Islet of Langerhans (tissue), 1 donor: Measurements from ENCODE around the gene VPS18.

Experiments used
- FAIRE-seq: peaks from one replicate; lab custom pipeline; 2011; peaks lifted over from hg19 to GRCh38; lab: Jason Lieb, UNC

Gene VPS18

GRCh38 chr15:40869686-40870085, 24.6 kb upstream of the VPS18 start:
- no peak for FAIRE-seq

GRCh38 chr15:40870716-40871115, 23.5 kb upstream of the VPS18 start:
- no peak for FAIRE-seq

GRCh38 chr15:40871749-40872617, 22.3 kb upstream of the VPS18 start:
- FAIRE-seq, result no peak

DNA sequence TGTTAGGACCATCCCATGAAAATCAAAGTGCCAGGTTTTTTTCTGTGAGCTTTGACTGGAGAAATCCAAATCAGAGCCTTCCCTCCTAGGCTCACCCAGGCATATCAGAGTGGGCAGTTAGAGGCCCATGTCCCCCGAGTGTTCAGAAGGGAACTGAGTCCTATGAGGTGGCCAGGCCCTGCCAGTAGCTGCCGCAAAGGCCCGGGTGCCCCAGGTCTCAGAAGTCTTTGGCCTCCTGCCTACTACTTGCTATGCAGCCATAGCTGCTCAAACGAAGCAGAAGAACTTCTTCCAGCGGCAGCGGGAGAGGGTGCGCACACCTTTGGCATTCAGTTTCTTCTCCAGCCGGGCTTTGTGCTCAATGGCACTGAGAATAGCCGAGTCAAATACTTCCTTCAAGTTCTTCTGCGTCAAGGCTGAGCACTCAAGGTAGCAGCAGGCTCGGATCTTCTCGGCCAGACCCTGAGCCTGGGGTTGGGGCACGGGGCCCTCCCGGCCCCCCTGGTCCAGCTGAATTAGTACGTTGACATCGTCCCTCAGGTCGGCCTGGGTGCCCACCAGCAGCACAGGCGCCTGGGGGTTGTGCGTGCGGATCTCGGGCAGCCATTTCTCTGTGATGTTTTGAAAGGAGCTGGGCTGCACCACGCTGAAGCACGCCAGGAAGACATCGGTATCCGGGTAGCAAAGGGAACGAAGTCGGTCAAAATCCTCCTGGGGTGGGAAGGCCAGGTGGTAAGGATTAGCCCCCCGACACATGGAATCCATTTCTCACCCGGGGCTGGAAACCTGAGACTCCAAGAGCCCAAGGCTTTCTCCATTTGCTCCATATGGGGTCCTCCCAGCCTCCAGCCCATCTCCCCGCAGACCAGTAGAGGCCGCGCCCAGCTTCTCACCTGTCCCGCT, 21.2 kb upstream of the VPS18 start:
- no peak for FAIRE-seq

- FAIRE-seq, result no peak
Observed at GRCh38 chr15:40873694-40874561, 20.3 kb upstream of the VPS18 start, which contains the start of gene RHOV. Gene RHOV, minus strand, starts transcription at chr15:40874234. Its CDS starts 95 bp downstream, at chr15:40874139.

DNA sequence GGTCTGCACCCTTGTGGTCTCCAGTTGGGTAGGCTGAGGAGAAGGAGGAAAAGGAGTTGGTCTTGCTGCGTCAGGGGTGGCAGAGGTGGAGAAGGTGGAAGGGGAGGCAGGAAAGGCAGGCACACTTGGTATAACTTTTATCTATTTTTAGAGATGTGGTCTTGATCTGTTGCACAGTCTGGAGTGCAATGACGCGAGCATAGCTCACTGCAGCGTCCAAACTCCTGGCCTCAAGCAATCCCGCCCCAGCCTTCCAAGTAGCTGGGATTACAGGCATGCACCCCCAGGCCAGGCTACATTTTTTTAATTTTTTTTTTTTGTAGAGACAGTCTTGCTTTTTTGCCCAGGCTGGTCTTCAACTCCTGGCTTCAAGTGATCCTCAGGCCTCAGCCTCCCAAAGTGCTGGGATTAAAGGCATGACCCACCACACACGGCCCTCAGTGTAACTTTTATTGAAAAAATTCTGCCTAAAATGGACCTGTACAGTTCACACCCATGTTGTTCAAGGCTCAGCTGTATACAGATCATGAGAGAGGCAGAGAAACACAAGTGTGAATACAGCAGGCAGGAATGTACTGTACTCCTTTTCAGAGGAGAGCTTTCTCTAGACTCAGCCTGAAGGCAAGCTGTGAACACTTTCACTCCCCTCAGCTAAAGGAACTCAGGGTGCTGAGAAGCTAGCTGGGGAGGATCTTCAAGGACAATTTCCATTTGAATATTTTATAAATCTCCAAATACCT, 18.1 kb upstream of the VPS18 start:
- no peak for FAIRE-seq

GRCh38 chr15:40877694-40878093, 16.6 kb upstream of the VPS18 start:
- FAIRE-seq, result no peak

DNA sequence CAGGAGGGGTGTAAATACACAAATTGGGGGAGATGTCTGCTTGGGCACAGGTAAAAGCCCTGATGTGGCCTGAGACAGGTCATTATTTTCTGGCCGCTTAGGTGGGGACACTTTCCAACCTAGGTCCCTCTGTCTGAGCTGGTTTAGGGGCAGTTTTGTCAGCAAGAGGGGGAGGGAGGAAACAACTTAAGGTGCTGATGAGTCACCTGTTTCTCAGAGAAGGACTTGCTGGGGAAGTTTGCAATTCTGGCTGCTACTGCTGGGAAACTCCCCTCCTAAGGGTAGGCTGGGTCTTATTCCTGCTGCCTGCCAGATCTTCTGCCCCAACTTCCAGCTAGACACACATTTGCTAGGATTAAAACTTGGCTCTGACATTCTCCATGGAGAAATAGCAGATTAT, 15.5 kb upstream of the VPS18 start:
- no peak for FAIRE-seq

- no peak for FAIRE-seq
Observed at GRCh38 chr15:40879609-40880008, 14.6 kb upstream of the VPS18 start.

GRCh38 chr15:40881351-40881750, 12.9 kb upstream of the VPS18 start:
- FAIRE-seq, result no peak

- no peak for FAIRE-seq
Observed at GRCh38 chr15:40886586-40886985, 7.7 kb upstream of the VPS18 start.

- FAIRE-seq, result no peak
Observed at GRCh38 chr15:40889112-40889511, 5.1 kb upstream of the VPS18 start.

DNA sequence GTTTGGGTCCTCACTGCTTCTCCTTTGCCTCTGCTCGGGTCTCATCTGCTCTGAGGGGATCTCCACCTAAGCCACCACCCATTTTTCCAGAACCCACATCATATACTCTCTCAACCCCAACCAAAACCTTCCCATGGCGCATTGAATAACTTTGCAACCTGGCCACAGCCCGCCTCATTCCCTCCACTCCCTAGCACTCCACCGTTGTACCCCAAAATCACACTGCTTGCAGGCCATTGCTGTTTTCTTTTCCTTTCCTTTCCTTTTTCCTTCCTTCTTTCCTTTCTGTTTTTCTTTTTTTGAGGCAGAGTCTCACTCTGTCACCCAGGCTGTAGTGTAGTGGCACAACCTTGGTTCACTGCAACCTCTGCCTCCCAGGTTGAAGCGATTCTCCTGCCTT, 3.1 kb upstream of the VPS18 start:
- no peak for FAIRE-seq

GRCh38 chr15:40891810-40892446, 2.3 kb upstream of the VPS18 start:
- FAIRE-seq, result no peak

DNA sequence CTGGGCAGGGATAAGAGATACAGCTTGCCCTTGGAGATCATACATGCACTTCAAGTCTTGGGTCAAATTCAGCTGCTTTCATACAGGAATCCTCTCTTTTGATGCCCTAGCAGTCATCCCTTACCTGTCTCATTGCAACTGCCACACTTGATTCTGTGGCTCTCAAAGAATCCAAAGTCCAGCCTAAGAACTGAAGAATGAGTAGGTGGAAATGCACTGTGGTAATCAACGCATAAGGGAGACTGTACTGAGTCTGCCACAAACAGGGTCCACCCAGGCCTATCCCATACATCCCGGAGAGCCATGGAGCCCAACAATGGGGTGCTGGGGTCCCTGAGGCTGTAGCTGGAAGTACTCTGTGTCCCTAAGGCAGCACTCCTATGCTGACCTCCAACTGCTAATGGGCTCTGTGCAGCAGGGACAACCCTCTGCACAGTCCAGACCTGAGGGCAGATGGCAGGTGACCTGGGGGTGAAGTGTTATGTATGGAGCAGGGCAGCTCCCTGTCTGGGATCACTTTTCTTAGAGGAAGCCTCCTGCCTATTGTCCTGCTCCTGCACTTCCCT, 1.7 kb upstream of the VPS18 start:
- no peak for FAIRE-seq

DNA sequence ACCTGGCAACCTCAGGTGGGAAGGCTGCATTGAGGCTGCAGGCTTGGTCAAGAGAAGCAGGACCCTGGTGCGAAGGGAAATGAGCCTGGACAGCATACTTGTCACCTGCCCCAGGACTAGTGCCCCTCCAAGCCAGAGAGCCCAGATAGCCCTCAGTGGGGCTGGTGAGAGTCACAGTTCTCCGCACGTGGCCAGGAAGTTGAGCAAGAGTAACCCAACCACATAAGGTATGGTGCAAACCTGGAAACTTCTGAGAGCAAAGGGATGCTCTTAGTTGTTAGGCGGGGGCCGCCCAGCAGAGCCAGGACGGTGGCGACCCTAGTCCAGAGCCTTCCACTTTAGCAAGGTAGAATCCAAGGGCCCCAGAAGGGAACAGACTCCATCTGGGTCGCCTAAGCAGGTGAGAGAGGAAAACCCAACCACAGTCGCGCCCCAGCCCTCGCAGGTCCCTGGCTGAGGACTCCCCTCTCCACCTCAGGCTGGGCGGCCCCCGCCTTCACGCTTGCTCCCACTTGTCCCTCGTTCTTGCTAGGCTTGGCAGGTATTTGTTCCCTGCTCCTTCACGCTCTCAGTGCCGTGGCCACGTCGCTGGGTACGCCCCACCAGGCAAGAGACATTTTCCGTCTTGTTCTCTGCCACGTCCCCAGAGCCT, 1.1 kb upstream of the VPS18 start:
- FAIRE-seq, result no peak

GRCh38 chr15:40894681-40895448, 615 bp downstream of the VPS18 start:
- FAIRE-seq, result no peak

- FAIRE-seq, result no peak
Observed at GRCh38 chr15:40899536-40900207, 5.4 kb downstream of the VPS18 start.
